K562 (cell line): ENCODE data around the gene UNC50. TPM values are rescaled to one million over a fixed set of nuclear protein-coding genes. Genes with fewer than 3 reads are reported as not detected.
A peak's percentile ranks its signal among the peaks of the same experiment; 100 is the strongest.

ENCODE experiments used
- ATAC-seq: fragments of 200-7000 bp; cut with Tn5 transposase; 3 replicates; pipeline ENCODE4 v1.9.1; 2020; ENCODE audit warnings: moderate library complexity
- BruUV-seq: library from RNA; stranded (reverse); fragments of 400-500 nt; replicated peaks from 2 replicates; lab custom pipeline; 2021; lab: Mats Ljungman, UMichigan
- CTCF ChIA-PET: fragments of 300-600 bp; formaldehyde crosslinking; extraction: SDS; loops from one replicate; lab custom pipeline; 2021; ENCODE audit warnings: low intra/inter-chr PET ratio; lab: Yijun Ruan, JAX
- POLR2A ChIA-PET: fragments of 300-600, 350-650 bp; sonication (Branson Sonifier 250); formaldehyde crosslinking; extraction: SDS; loops from one replicate; lab custom pipeline; 2021; ENCODE audit warnings: antibody characterized with exemption, inconsistent platforms; lab: Yijun Ruan, JAX
- DNase-seq, 4 experiments: peaks; one replicate each; pipeline versions ENCODE4 v3.0.0 to v3.0.0-alpha.2; 2011 to 2018; ENCODE audit warnings: low spot score in 3 of 4, mixed read lengths in 3 of 4; ENCODE audit errors: extremely low read depth in 1 of 4
- FAIRE-seq: peaks from 2 replicates; lab custom pipeline; 2011; peaks lifted over from hg19 to GRCh38; lab: Jason Lieb, UNC
- H2AFZ ChIP-seq: 2 replicates; pipeline ENCODE4 v1.6.0; 2011; ENCODE audit warnings: low read depth, low read length, control low read depth, inconsistent platforms
- H3K27ac ChIP-seq: fragments of 200-600 bp; 3 replicates; pipeline ENCODE4 v1.8.0; 2011; ENCODE audit warnings: low read depth, mild to moderate bottlenecking, control low read depth, inconsistent platforms, low read length, moderate library complexity, mixed read lengths; ENCODE audit errors: extremely low read depth
- H3K27me3 ChIP-seq, 2 experiments: fragments of 300-600 bp in 1 of 2; 2 replicates in 1 of 2; 3 replicates in 1 of 2; pipeline versions ENCODE4 v1.6.0 to v1.8.0; 2011; ENCODE audit warnings: inconsistent platforms in 2 of 2, low read length in 2 of 2, mild to moderate bottlenecking in 1 of 2, mixed read lengths in 1 of 2, moderate library complexity in 1 of 2; ENCODE audit not compliant: control insufficient read depth in 2 of 2, insufficient read depth in 2 of 2
- H3K36me3 ChIP-seq: fragments of 300-600 bp; 3 replicates; pipeline ENCODE4 v1.8.0; 2011; ENCODE audit warnings: mild to moderate bottlenecking, low read length, inconsistent platforms; ENCODE audit not compliant: control insufficient read depth, insufficient read depth
- H3K4me1 ChIP-seq, 2 experiments: fragments of 200-600 bp in 1 of 2; replicated peaks in 1 of 2; 2 replicates in 1 of 2; 3 replicates in 1 of 2; pipeline versions ENCODE4 v1.5.1 to v1.8.0; 2011; ENCODE audit warnings: inconsistent platforms in 2 of 2, low read length in 2 of 2, mild to moderate bottlenecking in 1 of 2, mixed read lengths in 1 of 2, moderate library complexity in 1 of 2; ENCODE audit not compliant: control insufficient read depth in 2 of 2, insufficient read depth in 2 of 2
- H3K4me2 ChIP-seq: 2 replicates; pipeline ENCODE4 v1.6.1; 2011; ENCODE audit warnings: low read length, control low read depth, inconsistent platforms, mixed read lengths; ENCODE audit not compliant: insufficient read depth
- H3K4me3 ChIP-seq: fragments of 200-600 bp; sonication (generic), shearing (Covaris generic); 2 replicates; pipeline ENCODE4 v1.5.1; 2016; ENCODE audit warnings: control low read depth, inconsistent platforms
- H3K79me2 ChIP-seq: fragments of 200-600 bp; 3 replicates; pipeline ENCODE4 v1.8.0; 2011; ENCODE audit warnings: low read length, inconsistent platforms; ENCODE audit not compliant: control insufficient read depth, insufficient read depth
- H3K9ac ChIP-seq, 2 experiments: 2 replicates each; pipeline versions ENCODE4 v1.6.0 to v1.6.1; 2011; ENCODE audit warnings: low read depth in 2 of 2, low read length in 2 of 2, control low read depth in 1 of 2, inconsistent platforms in 1 of 2, mild to moderate bottlenecking in 1 of 2, mixed read lengths in 1 of 2; ENCODE audit not compliant: insufficient read depth in 1 of 2
- H3K9me1 ChIP-seq: one replicate; pipeline ENCODE4 v1.6.0; 2011; ENCODE audit warnings: inconsistent platforms, mild to moderate bottlenecking, low read length, moderate library complexity; ENCODE audit not compliant: control insufficient read depth, insufficient read depth
- H3K9me3 ChIP-seq: replicated peaks from 2 replicates; pipeline ENCODE4 v1.5.1; 2011; ENCODE audit warnings: low read depth, low read length, inconsistent platforms; ENCODE audit not compliant: control insufficient read depth, insufficient read depth
- H4K20me1 ChIP-seq: replicated peaks from 2 replicates; pipeline ENCODE4 v1.6.1; 2011; ENCODE audit warnings: low read length, inconsistent platforms, mixed read lengths; ENCODE audit not compliant: control insufficient read depth, insufficient read depth
- CBX1 ChIP-seq: sonication (generic); IDR thresholded peaks from 2 replicates; pipeline ENCODE4 v1.6.1; 2016; ENCODE audit warnings: antibody characterized with exemption, low read depth, mild to moderate bottlenecking
- FOXJ2 ChIP-seq: fragments of 200-800 bp; sonication (Bioruptor generic); IDR thresholded peaks from 2 replicates; pipeline ENCODE4 v1.6.1; 2016; ENCODE audit warnings: missing genetic modification characterization, missing compliant biosample characterization
- MAFF ChIP-seq: IDR thresholded peaks from 2 replicates; pipeline ENCODE4 v1.6.1; 2012; ENCODE audit warnings: low read length, improper control_type of control experiment
- MAFG ChIP-seq: fragments of 450-650 bp; conservative IDR thresholded peaks from 2 replicates; pipeline ENCODE4 v1.6.1; 2016; ENCODE audit warnings: missing genetic modification characterization, missing compliant biosample characterization
- OTX1 ChIP-seq: fragments of 450-650 bp; formaldehyde crosslinking; IDR thresholded peaks from 2 replicates; pipeline ENCODE4 v1.4.0; 2022; ENCODE audit warnings: mild to moderate bottlenecking
- SMARCB1 ChIP-seq: IDR thresholded peaks from 2 replicates; pipeline ENCODE4 v1.6.1; 2011; ENCODE audit warnings: improper control_type of control experiment, low read depth; ENCODE audit not compliant: insufficient read length
- TAF9B ChIP-seq: fragments of 450-650 bp; IDR thresholded peaks from 2 replicates; pipeline ENCODE4 v1.6.1; 2018; ENCODE audit warnings: mild to moderate bottlenecking; ENCODE audit not compliant: partially characterized antibody
- ZNF121 ChIP-seq: sonication (generic); formaldehyde crosslinking; conservative IDR thresholded peaks from 2 replicates; pipeline ENCODE4 v1.8.0; 2022; ENCODE audit warnings: missing genetic modification reagents
- ZNF217 ChIP-seq: sonication (generic); formaldehyde crosslinking; IDR thresholded peaks from 2 replicates; pipeline ENCODE4 v1.8.0; 2022; ENCODE audit warnings: mild to moderate bottlenecking, missing genetic modification reagents
- ZNF408 ChIP-seq: fragments of 250-450 bp; sonication (Bioruptor Pico); IDR thresholded peaks from 2 replicates; pipeline ENCODE4 v1.4.0; 2020; ENCODE audit warnings: low read depth, mild to moderate bottlenecking, moderate library complexity
- ZNF79 ChIP-seq: fragments of 250-450 bp; sonication (Bioruptor Pico); IDR thresholded peaks from 2 replicates; pipeline ENCODE4 v1.4.0; 2020; ENCODE audit warnings: low read depth, mild to moderate bottlenecking, moderate library complexity
- WGBS: fragments of 100-300 bp; shearing (Covaris generic); methylation state at CpG from one replicate; pipeline ENCODE4 v1.1.6; 2016; ENCODE audit warnings: low coverage, mixed read lengths; ENCODE audit not compliant: insufficient coverage; ENCODE audit errors: missing lambda C conversion rate; 5-methylcytosine and 5-hydroxymethylcytosine counted together
- in situ Hi-C: fragments of 300-500 bp; cut with MboI; formaldehyde crosslinking; loops from 4 replicates; pipeline ENCODE4 v1.15.0; 2018; ENCODE audit warnings: inconsistent platforms, mixed read lengths
- intact Hi-C: fragments of 100-400 bp; cut with micrococcal nuclease; formaldehyde crosslinking; loops from 2 replicates; pipeline ENCODE4 v1.14.2; 2022
- polyA plus RNA-seq, 8 experiments: library from polyadenylated mRNA; depleted of rRNA in 4 of 8; stranded (reverse) in 5 of 8; unstranded in 3 of 8; fragments of >200 nt; fragmentation: Nextera tagmentation in 2 of 8; fragmentation: Illumina TruSeq in 1 of 8; extraction: Ambion mirVana in 2 of 8; extraction: Trizol in 1 of 8; gene quantifications; 2 replicates each; pipeline versions ENCODE4 v1.2.1 to v1.2.3, GENCODE V29; 2011 to 2014; ENCODE audit warnings: inconsistent platforms in 1 of 8, missing spikeins in 1 of 8
- total RNA-seq, 7 experiments: library from RNA; depleted of rRNA in 6 of 7; stranded (reverse); fragments of >200 nt in 6 of 7; fragmentation: Illumina TruSeq in 2 of 7; extraction: Trizol in 2 of 7; gene quantifications; 2 replicates each; pipeline versions ENCODE4 v1.2.1 to v1.2.3, GENCODE V29; 2011 to 2021; ENCODE audit warnings: low replicate concordance in 1 of 7
- TF ChIP-seq, protein P1 (sequence below): fragments of 450-650 bp; IDR thresholded peaks from 2 replicates; pipeline ENCODE4 v1.6.1; 2018; ENCODE audit not compliant: partially characterized antibody
- TF ChIP-seq, protein P2 (sequence below): sonication (generic); formaldehyde crosslinking; IDR thresholded peaks from 2 replicates; pipeline ENCODE4 v1.8.0; 2022; ENCODE audit warnings: mild to moderate bottlenecking, low read depth, missing genetic modification reagents
- TF ChIP-seq, protein P3 (sequence below): fragments of 450-650 bp; formaldehyde crosslinking; conservative IDR thresholded peaks from 2 replicates; pipeline ENCODE4 v1.4.0; 2022; ENCODE audit warnings: mild to moderate bottlenecking, missing genetic modification characterization

UNC50 gene
- total and polyA plus RNA-seq, 9 of the 15 experiments (the other 6 are each of a cell fraction or from before 2014, with no cell fraction given), result 30.0 to 52.9 (median 35.9) TPM

DNA sequence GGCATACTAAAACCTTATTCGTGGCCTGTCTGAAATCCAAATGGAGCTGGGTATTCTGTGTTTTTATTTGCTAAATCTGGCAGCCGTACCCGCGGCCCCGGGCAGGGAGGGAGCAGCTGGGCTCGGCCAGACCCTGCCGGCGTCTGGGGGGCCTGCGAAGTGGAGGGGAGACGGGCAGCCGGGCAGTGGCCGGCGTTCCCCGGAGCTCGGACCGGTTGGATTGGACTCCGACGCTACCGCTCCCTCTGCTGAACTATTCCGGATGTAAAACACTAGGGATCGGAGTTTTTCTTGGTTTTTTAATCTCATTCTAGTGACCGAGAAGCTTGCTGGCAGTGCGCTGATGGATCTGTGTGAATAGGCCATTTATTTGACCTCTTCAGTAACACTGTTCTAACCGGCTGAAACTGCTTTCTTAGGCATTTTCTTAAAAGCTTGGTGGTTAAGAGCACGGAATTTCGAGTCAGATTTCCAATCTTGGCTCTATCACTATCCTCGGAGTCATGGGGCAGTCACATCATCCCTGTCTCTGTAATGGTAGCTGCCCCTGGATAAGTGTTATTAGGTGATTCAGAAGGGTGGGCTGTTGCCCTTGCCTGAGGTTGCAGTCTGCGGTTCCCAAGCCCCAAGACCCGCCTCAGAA lies 694 bp downstream of the UNC50 start (continued):
- TF ChIP-seq, protein P1, sequence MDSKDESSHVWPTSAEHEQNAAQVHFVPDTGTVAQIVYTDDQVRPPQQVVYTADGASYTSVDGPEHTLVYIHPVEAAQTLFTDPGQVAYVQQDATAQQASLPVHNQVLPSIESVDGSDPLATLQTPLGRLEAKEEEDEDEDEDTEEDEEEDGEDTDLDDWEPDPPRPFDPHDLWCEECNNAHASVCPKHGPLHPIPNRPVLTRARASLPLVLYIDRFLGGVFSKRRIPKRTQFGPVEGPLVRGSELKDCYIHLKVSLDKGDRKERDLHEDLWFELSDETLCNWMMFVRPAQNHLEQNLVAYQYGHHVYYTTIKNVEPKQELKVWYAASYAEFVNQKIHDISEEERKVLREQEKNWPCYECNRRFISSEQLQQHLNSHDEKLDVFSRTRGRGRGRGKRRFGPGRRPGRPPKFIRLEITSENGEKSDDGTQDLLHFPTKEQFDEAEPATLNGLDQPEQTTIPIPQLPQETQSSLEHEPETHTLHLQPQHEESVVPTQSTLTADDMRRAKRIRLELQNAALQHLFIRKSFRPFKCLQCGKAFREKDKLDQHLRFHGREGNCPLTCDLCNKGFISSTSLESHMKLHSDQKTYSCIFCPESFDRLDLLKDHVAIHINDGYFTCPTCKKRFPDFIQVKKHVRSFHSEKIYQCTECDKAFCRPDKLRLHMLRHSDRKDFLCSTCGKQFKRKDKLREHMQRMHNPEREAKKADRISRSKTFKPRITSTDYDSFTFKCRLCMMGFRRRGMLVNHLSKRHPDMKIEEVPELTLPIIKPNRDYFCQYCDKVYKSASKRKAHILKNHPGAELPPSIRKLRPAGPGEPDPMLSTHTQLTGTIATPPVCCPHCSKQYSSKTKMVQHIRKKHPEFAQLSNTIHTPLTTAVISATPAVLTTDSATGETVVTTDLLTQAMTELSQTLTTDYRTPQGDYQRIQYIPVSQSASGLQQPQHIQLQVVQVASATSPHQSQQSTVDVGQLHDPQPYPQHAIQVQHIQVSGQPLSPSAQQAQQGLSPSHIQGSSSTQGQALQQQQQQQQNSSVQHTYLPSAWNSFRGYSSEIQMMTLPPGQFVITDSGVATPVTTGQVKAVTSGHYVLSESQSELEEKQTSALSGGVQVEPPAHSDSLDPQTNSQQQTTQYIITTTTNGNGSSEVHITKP, result peak; percentile 21
- TF ChIP-seq ZNF79 (CRISPR knock-in tag) (no peak), OTX1 (no peak)

DNA sequence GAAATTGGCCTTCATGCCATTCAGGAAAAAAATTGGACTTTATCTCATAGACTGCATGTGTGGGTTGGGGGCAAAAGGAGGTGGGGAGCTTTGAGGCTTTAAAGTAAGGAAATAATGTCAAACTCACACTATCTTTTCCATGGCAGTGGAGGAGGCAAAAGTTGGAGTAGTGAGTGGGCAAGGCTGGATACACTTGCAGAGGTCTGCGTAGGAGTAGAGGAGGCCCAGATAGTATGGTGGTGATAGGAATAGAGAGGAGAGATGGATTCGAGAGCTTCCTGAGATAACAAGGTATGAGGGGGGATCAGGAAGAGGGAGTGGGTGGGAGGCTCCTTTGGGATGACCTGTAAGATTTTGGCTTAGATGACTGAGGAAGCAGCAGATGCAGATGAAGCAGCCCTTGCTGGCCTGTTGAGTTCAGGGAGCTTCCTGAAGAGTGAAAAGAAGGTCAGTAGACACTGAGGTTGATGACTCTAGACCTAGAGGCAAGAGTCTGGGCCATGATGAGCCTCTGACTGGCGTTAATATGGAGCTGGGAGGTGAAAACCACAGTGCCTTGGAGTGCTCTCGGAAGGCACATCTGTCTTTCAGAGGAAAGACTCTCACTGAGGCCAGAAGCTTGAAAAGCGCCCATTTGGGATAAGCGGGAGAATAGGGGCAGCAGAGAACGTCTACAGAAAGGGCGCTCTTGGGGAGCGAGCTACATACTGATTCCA lies 5.8 kb downstream of the UNC50 start:
- DNase-seq, result no peak
- 93% methylated on average over 8 of the region's 9 CpGs for WGBS
- H2AFZ ChIP-seq, result no peak overlapping the region
- TF ChIP-seq ZNF408 (no peak), ZNF217 (CRISPR knock-in tag) (no peak), MAFG (tag) (no peak), MAFF (no peak), FOXJ2 (tag) (no peak), ZNF121 (CRISPR knock-in tag) (no peak), SMARCB1 (no peak), CBX1 (no peak), TAF9B (no peak)
- TF ChIP-seq, protein P2, sequence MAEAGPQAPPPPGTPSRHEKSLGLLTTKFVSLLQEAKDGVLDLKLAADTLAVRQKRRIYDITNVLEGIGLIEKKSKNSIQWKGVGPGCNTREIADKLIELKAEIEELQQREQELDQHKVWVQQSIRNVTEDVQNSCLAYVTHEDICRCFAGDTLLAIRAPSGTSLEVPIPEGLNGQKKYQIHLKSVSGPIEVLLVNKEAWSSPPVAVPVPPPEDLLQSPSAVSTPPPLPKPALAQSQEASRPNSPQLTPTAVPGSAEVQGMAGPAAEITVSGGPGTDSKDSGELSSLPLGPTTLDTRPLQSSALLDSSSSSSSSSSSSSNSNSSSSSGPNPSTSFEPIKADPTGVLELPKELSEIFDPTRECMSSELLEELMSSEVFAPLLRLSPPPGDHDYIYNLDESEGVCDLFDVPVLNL (CRISPR knock-in tag), result no peak
- TF ChIP-seq, protein P3, sequence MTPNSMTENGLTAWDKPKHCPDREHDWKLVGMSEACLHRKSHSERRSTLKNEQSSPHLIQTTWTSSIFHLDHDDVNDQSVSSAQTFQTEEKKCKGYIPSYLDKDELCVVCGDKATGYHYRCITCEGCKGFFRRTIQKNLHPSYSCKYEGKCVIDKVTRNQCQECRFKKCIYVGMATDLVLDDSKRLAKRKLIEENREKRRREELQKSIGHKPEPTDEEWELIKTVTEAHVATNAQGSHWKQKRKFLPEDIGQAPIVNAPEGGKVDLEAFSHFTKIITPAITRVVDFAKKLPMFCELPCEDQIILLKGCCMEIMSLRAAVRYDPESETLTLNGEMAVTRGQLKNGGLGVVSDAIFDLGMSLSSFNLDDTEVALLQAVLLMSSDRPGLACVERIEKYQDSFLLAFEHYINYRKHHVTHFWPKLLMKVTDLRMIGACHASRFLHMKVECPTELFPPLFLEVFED, result no peak

More for the DNA sequence above, 5.8 kb downstream of the UNC50 start:
- in situ Hi-C loops, result no loop called here
- BruUV-seq, result no TSS peak
- ChIA-PET CTCF (no interaction called here), POLR2A (interaction anchor here (1.6 kb wide), 1 partner anchor 13 kb away, joined by 5 read pairs; no protein-coding TSS in a partner anchor)
- no peak for ATAC-seq
- Histone ChIP-seq H3K4me2 (no peak overlapping the region), H4K20me1 (no peaks in the 10 kb centered on the region; the same call in 1 of the 2 replicates), H3K27ac (no peak overlapping the region), H3K4me1 (peaks cover 4 to 20% of the 10 kb centered on the region in 2 experiments; a peak in 4 of 5 replicates), H3K4me3 (no peak overlapping the region), H3K9me3 (no peaks in the 10 kb centered on the region), H3K9me1 (no peaks in the 10 kb centered on the region), H3K27me3 (no peaks in the 10 kb centered on the region), H3K79me2 (peaks cover 16% of the 10 kb centered on the region), H3K9ac (no peak overlapping the region), H3K36me3 (peaks cover 87% of the 10 kb centered on the region)
- no peak for FAIRE-seq
- intact Hi-C loops, result no loop called here
